ENCODE results near the gene USP48. TPM values are rescaled to one million over a fixed set of nuclear protein-coding genes. Genes with fewer than 3 reads are reported as not detected.
"Not testable (repeated sequence)": the region's sequence is repeated elsewhere in the genome, so short reads cannot be mapped to it uniquely, and the experiment has no call there.

The USP48 gene
- total RNA-seq, 2 experiments from 2014 or later = 72.1 to 72.4 TPM

GRCh38 chr1:21778405-21778727 is 4.6 kb downstream of the USP48 start:
- Mint-ChIP-seq H3K27ac (peak overlapping the region; percentile 70), H3K27me3 (no peaks in the 10 kb centered on the region), H3K36me3 (ENCODE audit: low read depth) (peaks cover 19% of the 10 kb centered on the region), H3K4me3 (no peak overlapping the region), H3K9me3 (no peaks in the 10 kb centered on the region), H3K4me1 (ENCODE audit: low read depth) (peaks cover 42% of the 10 kb centered on the region)
- no peak for ATAC-seq
- no peak for TF ChIP-seq CTCF (IDR thresholded peaks at IDR 0.05)
- ChIA-PET POLR2A (no interaction called here), CTCF (no interaction called here)
- no peak for DNase-seq
- intact Hi-C loops (cut with micrococcal nuclease) = no loop called here

GRCh38 chr1:21776925-21777324 is 6.0 kb downstream of the USP48 start:
- POLR2A ChIA-PET; H3K27me3 Mint-ChIP-seq; H3K9me3 Mint-ChIP-seq; DNase-seq; CTCF ChIA-PET; H3K4me3 Mint-ChIP-seq; intact Hi-C loops (cut with micrococcal nuclease); ATAC-seq: not testable (repeated sequence)
- peaks cover 44% of the 10 kb centered on the region for H3K4me1 Mint-ChIP-seq (ENCODE audit: low read depth)
- peak overlapping the region; percentile 20 for H3K27ac Mint-ChIP-seq
- H3K36me3 Mint-ChIP-seq (ENCODE audit: low read depth) = peaks cover 19% of the 10 kb centered on the region

- POLR2A ChIA-PET = interaction anchor here (0.5 kb wide), 1 partner anchor 154 kb away, joined by 3 read pairs; no protein-coding TSS in a partner anchor
- peaks cover 44% of the 10 kb centered on the region for H3K4me1 Mint-ChIP-seq (ENCODE audit: low read depth)
- intact Hi-C loops (cut with micrococcal nuclease) = no loop called here
These were observed 6.9 kb downstream of the USP48 start for GRCh38 chr1:21775985-21776562.

GRCh38 chr1:21775550-21775914 is 7.4 kb downstream of the USP48 start:
- no peak for DNase-seq
- ATAC-seq = no peak
- Mint-ChIP-seq H3K9me3 (no peaks in the 10 kb centered on the region), H3K27me3 (no peaks in the 10 kb centered on the region), H3K36me3 (ENCODE audit: low read depth) (peaks cover 18% of the 10 kb centered on the region), H3K4me3 (no peak overlapping the region), H3K27ac (peak overlapping the region; percentile 15), H3K4me1 (ENCODE audit: low read depth) (peaks cover 44% of the 10 kb centered on the region)
- CTCF ChIA-PET = interaction anchor here (1.0 kb wide), 1 partner anchor 188 kb away, joined by 3 read pairs; no protein-coding TSS in a partner anchor
- POLR2A ChIA-PET = no interaction called here
- no peak for TF ChIP-seq CTCF (IDR thresholded peaks at IDR 0.05)
- intact Hi-C loops (cut with micrococcal nuclease) = no loop called here

More at GRCh38 chr1:21775985-21776562, 6.9 kb downstream of the USP48 start:
- CTCF ChIA-PET = no interaction called here
- no peak for TF ChIP-seq CTCF (IDR thresholded peaks at IDR 0.05)
- no peaks in the 10 kb centered on the region for H3K9me3 Mint-ChIP-seq
- no peak for ATAC-seq
- peak overlapping the region; percentile 57 for H3K27ac Mint-ChIP-seq
- H3K4me3 Mint-ChIP-seq = no peak overlapping the region
- H3K36me3 Mint-ChIP-seq (ENCODE audit: low read depth) = peaks cover 18% of the 10 kb centered on the region
- no peak for DNase-seq
- no peaks in the 10 kb centered on the region for H3K27me3 Mint-ChIP-seq

GRCh38 chr1:21774835-21775549 is 8.0 kb downstream of the USP48 start:
- no peaks in the 10 kb centered on the region for H3K27me3 Mint-ChIP-seq
- intact Hi-C loops (cut with micrococcal nuclease) = no loop called here
- no peak for TF ChIP-seq CTCF (IDR thresholded peaks at IDR 0.05)
- DNase-seq = no peak
- no peak overlapping the region for H3K27ac Mint-ChIP-seq
- ATAC-seq = no peak
- ChIA-PET CTCF (interaction anchor here (1.0 kb wide), 1 partner anchor 189 kb away, joined by 3 read pairs; no protein-coding TSS in a partner anchor), POLR2A (interaction anchor here (1.6 kb wide), 1 partner anchor 249 kb away, joined by 3 read pairs; no protein-coding TSS in a partner anchor)
- H3K36me3 Mint-ChIP-seq (ENCODE audit: low read depth) = peaks cover 19% of the 10 kb centered on the region
- peaks cover 43% of the 10 kb centered on the region for H3K4me1 Mint-ChIP-seq (ENCODE audit: low read depth)
- H3K9me3 Mint-ChIP-seq = no peaks in the 10 kb centered on the region
- H3K4me3 Mint-ChIP-seq = no peak overlapping the region
